ENCODE data around the gene C17orf58. TPM values are rescaled to one million over a fixed set of nuclear protein-coding genes. Genes with fewer than 3 reads are reported as not detected.
"Not testable (repeated sequence)": the region's sequence is repeated elsewhere in the genome, so short reads cannot be mapped to it uniquely, and the experiment has no call there.

Gene C17orf58
- polyA plus RNA-seq, 1 of the 3 experiments (the other 2 are of a cell fraction) = 21.2 TPM

GRCh38 chr17:67963145-67963572 lies 33.1 kb downstream of the C17orf58 start:
- H3K4me1 ChIP-seq (ENCODE audit: control insufficient read depth in 1 of 2, insufficient read depth in 2 of 2, low read depth in 1 of 2, low read length in 1 of 2); H2AFZ ChIP-seq (ENCODE audit: low read depth); POLR2A ChIA-PET; H3K4me3 ChIP-seq (ENCODE audit: low read depth in 2 of 2, low read length in 1 of 2); H3K27me3 ChIP-seq (ENCODE audit: insufficient read depth); H3K9ac ChIP-seq; H3K9me3 ChIP-seq; H3K79me2 ChIP-seq (ENCODE audit: insufficient read depth); H3K4me2 ChIP-seq; H3K9me2 ChIP-seq; H4K20me1 ChIP-seq (ENCODE audit: insufficient read depth): not testable (repeated sequence)
- H3K27ac ChIP-seq (ENCODE audit: low read depth in 2 of 2, low read length in 1 of 2) = peak overlapping the region in 1 of 2 experiments; percentile 57; a peak in 2 of 4 replicates
- CTCF ChIA-PET = interaction anchor here (0.5 to 2.9 kb wide), 16 partner anchors 8 to 188 kb away, joined by 3 to 9 read pairs (median 3); no protein-coding TSS in a partner anchor
- peaks cover 31% of the 10 kb centered on the region for H3F3A ChIP-seq (replicated peaks; ENCODE audit: insufficient read depth)
- peak; percentile 53 for TF ChIP-seq SMC3 (IDR thresholded peaks at IDR 0.05; ENCODE audit: low read depth, low read length)
- peak; percentile 90 for TF ChIP-seq CTCF (IDR thresholded peaks at IDR 0.05)
- TF ChIP-seq RAD21 (IDR thresholded peaks at IDR 0.05; ENCODE audit: low read length) = peak; percentile 63
- 0 out of 2 replicates have a peak, but pooled peaks have one; percentile 41 for TF ChIP-seq JUND (IDR thresholded peaks at IDR 0.05)
- TF ChIP-seq FOSL2 (IDR thresholded peaks at IDR 0.05; ENCODE audit: borderline replicate concordance, low read depth) = peak; percentile 72; the same call in 1 of the 2 replicates
- WGBS (ENCODE audit: low lambda C conversion rate) = 0% methylated on average over 1 of the region's 1 CpG
- H3K36me3 ChIP-seq (replicated peaks in 1 of 2; ENCODE audit: control insufficient read depth in 1 of 2, insufficient read depth in 2 of 2, low read length in 1 of 2) = peaks cover 37 to 71% of the 10 kb centered on the region in 2 experiments
- peak; percentile 52 for DNase-seq

GRCh38 chr17:67962156-67962555 lies 34.1 kb downstream of the C17orf58 start:
- not testable (repeated sequence) for H3K79me2 ChIP-seq (ENCODE audit: insufficient read depth); H3K27me3 ChIP-seq (ENCODE audit: insufficient read depth)
- peak overlapping the region in 1 of 2 experiments; percentile 57; a peak in 1 of 4 replicates for H3K27ac ChIP-seq (ENCODE audit: low read depth in 2 of 2, low read length in 1 of 2)

GRCh38 chr17:67960276-67960675 lies 36.0 kb downstream of the C17orf58 start:
- H3K27ac ChIP-seq (ENCODE audit: low read depth in 2 of 2, low read length in 1 of 2); DNase-seq; H3K4me1 ChIP-seq (ENCODE audit: control insufficient read depth in 1 of 2, insufficient read depth in 2 of 2, low read depth in 1 of 2, low read length in 1 of 2); H2AFZ ChIP-seq (ENCODE audit: low read depth); POLR2A ChIA-PET; H3K27me3 ChIP-seq (ENCODE audit: insufficient read depth); H3K9ac ChIP-seq; H3K79me2 ChIP-seq (ENCODE audit: insufficient read depth); H4K20me1 ChIP-seq (ENCODE audit: insufficient read depth); H3K9me2 ChIP-seq; H3K4me3 ChIP-seq (ENCODE audit: low read depth in 2 of 2, low read length in 1 of 2); H3K4me2 ChIP-seq; H3K9me3 ChIP-seq: not testable (repeated sequence)
- Histone ChIP-seq H3K36me3 (replicated peaks in 1 of 2; ENCODE audit: control insufficient read depth in 1 of 2, insufficient read depth in 2 of 2, low read length in 1 of 2) (peaks cover 25 to 49% of the 10 kb centered on the region in 2 experiments), H3F3A (replicated peaks; ENCODE audit: insufficient read depth) (peaks cover 31% of the 10 kb centered on the region)
- WGBS (ENCODE audit: low lambda C conversion rate) = 89% methylated on average over 3 of the region's 3 CpGs
- CTCF ChIA-PET = interaction anchor here (1.1 to 2.8 kb wide), 9 partner anchors 12 to 160 kb away, joined by 3 to 16 read pairs (median 5); no protein-coding TSS in a partner anchor

More at GRCh38 chr17:67962156-67962555, 34.1 kb downstream of the C17orf58 start:
- Histone ChIP-seq H3K36me3 (replicated peaks in 1 of 2; ENCODE audit: control insufficient read depth in 1 of 2, insufficient read depth in 2 of 2, low read length in 1 of 2) (peaks cover 33 to 65% of the 10 kb centered on the region in 2 experiments), H3F3A (replicated peaks; ENCODE audit: insufficient read depth) (peaks cover 31% of the 10 kb centered on the region)
- WGBS (ENCODE audit: low lambda C conversion rate) = 99% methylated on average over 2 of the region's 2 CpGs
- H3K9me2 ChIP-seq; H3K4me1 ChIP-seq (ENCODE audit: control insufficient read depth in 1 of 2, insufficient read depth in 2 of 2, low read depth in 1 of 2, low read length in 1 of 2); H2AFZ ChIP-seq (ENCODE audit: low read depth); H3K4me3 ChIP-seq (ENCODE audit: low read depth in 2 of 2, low read length in 1 of 2); H4K20me1 ChIP-seq (ENCODE audit: insufficient read depth); POLR2A ChIA-PET; DNase-seq; H3K9me3 ChIP-seq; H3K4me2 ChIP-seq; H3K9ac ChIP-seq: not testable (repeated sequence)
- CTCF ChIA-PET = interaction anchor here (1.0 to 2.9 kb wide), 2 partner anchors 14 to 76 kb away, joined by 5 to 9 read pairs; no protein-coding TSS in a partner anchor
